HG02798 (cell line): ENCODE data around the gene HOXD11.

Experiments
- ATAC-seq: cut with Tn5 transposase; IDR thresholded peaks from one replicate; pipeline ENCODE4 v1.9.1; 2021; ENCODE audit warnings: mild to moderate bottlenecking; ENCODE audit not compliant: unreplicated experiment, poor library complexity

HOXD11 gene

GRCh38 chr2:176103742-176104315 is 3.3 kb upstream of the HOXD11 start:
- no peak for ATAC-seq

GRCh38 chr2:176104316-176105077 is 2.6 kb upstream of the HOXD11 start:
- ATAC-seq, result no peak

GRCh38 chr2:176105078-176105729 is 1.9 kb upstream of the HOXD11 start:
- no peak for ATAC-seq

- no peak for ATAC-seq
Measured at GRCh38 chr2:176105730-176106580, 1.1 kb upstream of the HOXD11 start.

GRCh38 chr2:176107731-176108181 is 676 bp downstream of the HOXD11 start:
- ATAC-seq, result no peak

GRCh38 chr2:176109192-176109901 is 2.3 kb downstream of the HOXD11 start:
- no peak for ATAC-seq

- no peak for ATAC-seq
Measured at GRCh38 chr2:176109946-176110345, 2.9 kb downstream of the HOXD11 start.

GRCh38 chr2:176110415-176111308 is 3.6 kb downstream of the HOXD11 start:
- ATAC-seq, result no peak

GRCh38 chr2:176111309-176111663 is 4.2 kb downstream of the HOXD11 start:
- no peak for ATAC-seq

GRCh38 chr2:176111846-176112374 is 4.8 kb downstream of the HOXD11 start:
- no peak for ATAC-seq

GRCh38 chr2:176112375-176113302 is 5.6 kb downstream of the HOXD11 start:
- ATAC-seq, result no peak

GRCh38 chr2:176114120-176114929 is 7.2 kb downstream of the HOXD11 start:
- no peak for ATAC-seq

GRCh38 chr2:176114930-176115625 is 8.0 kb downstream of the HOXD11 start:
- no peak for ATAC-seq

GRCh38 chr2:176115883-176116813 is 9.1 kb downstream of the HOXD11 start, which contains the start of gene HOXD10:
HOXD10 (plus strand) TSS chr2:176116778; CDS start chr2:176116834, 56 bp downstream.
- ATAC-seq, result no peak

GRCh38 chr2:176117162-176117822 is 10.2 kb downstream of the HOXD11 start:
- ATAC-seq, result no peak
